HG02610 (cell line): ENCODE data around the gene GAMT.

Experiments
- ATAC-seq: cut with Tn5 transposase; IDR thresholded peaks from one replicate; pipeline ENCODE4 v1.9.1; 2021; ENCODE audit warnings: mild to moderate bottlenecking, moderate library complexity; ENCODE audit not compliant: unreplicated experiment

The GAMT gene

GRCh38 chr19:1434040-1434366, 32.7 kb upstream of the GAMT start:
- no peak for ATAC-seq

GRCh38 chr19:1433119-1434039, 32.0 kb upstream of the GAMT start:
- no peak for ATAC-seq

- no peak for ATAC-seq
Observed at GRCh38 chr19:1432507-1432887, 31.2 kb upstream of the GAMT start.

- ATAC-seq, result no peak
Observed at GRCh38 chr19:1431759-1432506, 30.6 kb upstream of the GAMT start.

GRCh38 chr19:1430246-1430645, 28.9 kb upstream of the GAMT start:
- ATAC-seq, result no peak

- no peak for ATAC-seq
Observed at GRCh38 chr19:1429750-1430149, 28.4 kb upstream of the GAMT start.

GRCh38 chr19:1428738-1429391, 27.5 kb upstream of the GAMT start:
- ATAC-seq, result no peak

GRCh38 chr19:1427221-1427920, 26.0 kb upstream of the GAMT start:
- ATAC-seq, result no peak

- no peak for ATAC-seq
Observed at GRCh38 chr19:1426736-1427135, 25.4 kb upstream of the GAMT start.

- no peak for ATAC-seq
Observed at GRCh38 chr19:1425902-1426301, 24.6 kb upstream of the GAMT start.

- ATAC-seq, result no peak
Observed at GRCh38 chr19:1425102-1425837, 23.9 kb upstream of the GAMT start.

- no peak for ATAC-seq
Observed at GRCh38 chr19:1424192-1424955, 23.0 kb upstream of the GAMT start.

GRCh38 chr19:1423436-1424191, 22.3 kb upstream of the GAMT start:
- no peak for ATAC-seq

GRCh38 chr19:1422943-1423342, 21.6 kb upstream of the GAMT start:
- ATAC-seq, result no peak

- no peak for ATAC-seq
Observed at GRCh38 chr19:1422360-1422759, 21.0 kb upstream of the GAMT start.

GRCh38 chr19:1421958-1422305, 20.6 kb upstream of the GAMT start:
- ATAC-seq, result no peak

GRCh38 chr19:1421218-1421957, 20.0 kb upstream of the GAMT start:
- ATAC-seq, result no peak

- no peak for ATAC-seq
Observed at GRCh38 chr19:1420590-1420989, 19.2 kb upstream of the GAMT start.
